ENCODE measurements around the gene DPAGT1. TPM values are rescaled to one million over a fixed set of nuclear protein-coding genes. Genes with fewer than 3 reads are reported as not detected.

The DPAGT1 gene
- total RNA-seq, 1 donor from 2014 or later: 33.1 TPM

GRCh38 chr11:119047205-119047604, 54.4 kb downstream of the DPAGT1 start:
- H3K27ac Mint-ChIP-seq: no peak overlapping the region
- H3K36me3 Mint-ChIP-seq (ENCODE audit: low read depth): peaks cover 76% of the 10 kb centered on the region
- ChIA-PET POLR2A (interaction anchor here (0.9 to 1.0 kb wide), 2 partner anchors 20 to 62 kb away, joined by 3 read pairs; partner anchors contain the start of gene VPS11), CTCF (no interaction called here)
- intact Hi-C loops (cut with micrococcal nuclease): no loop called here
- H3K4me3 Mint-ChIP-seq: no peak overlapping the region
- no peak for DNase-seq
- no peak for ATAC-seq (ENCODE audit: low read depth)
- peaks cover 14% of the 10 kb centered on the region for H3K4me1 Mint-ChIP-seq
- TF ChIP-seq CTCF (IDR thresholded peaks at IDR 0.05): no peak
- no peaks in the 10 kb centered on the region for H3K9me3 Mint-ChIP-seq
- no peaks in the 10 kb centered on the region for H3K27me3 Mint-ChIP-seq

Other genes starting within 250 kb of the DPAGT1 start
- gene CXCR5, start 218.0 kb downstream of the DPAGT1 start, total RNA-seq: 198 and 199 TPM in 2 replicates
- gene BCL9L, start 175.9 kb downstream of the DPAGT1 start, total RNA-seq: 20.4 and 21.9 TPM in 2 replicates
- gene UPK2, start 145.6 kb downstream of the DPAGT1 start, total RNA-seq: 0.27 TPM in 1 of 2 replicates, not detected in the other
- gene FOXR1, start 130.1 kb downstream of the DPAGT1 start, total RNA-seq: not detected in 2 replicates
- gene CENATAC, start 103.7 kb downstream of the DPAGT1 start, total RNA-seq: 66.4 and 85.7 TPM in 2 replicates
- gene RPS25, start 83.5 kb downstream of the DPAGT1 start, total RNA-seq: 2,191 and 2,534 TPM in 2 replicates
- 56.8 and 60.1 TPM in 2 replicates for gene TRAPPC4, start 83.1 kb downstream of the DPAGT1 start, total RNA-seq
- 12.0 and 12.1 TPM in 2 replicates for gene SLC37A4, start 71.0 kb downstream of the DPAGT1 start, total RNA-seq
- 120 and 122 TPM in 2 replicates for gene HYOU1, start 44.6 kb downstream of the DPAGT1 start, total RNA-seq
- 49.6 and 53.6 TPM in 2 replicates for gene VPS11, start 34.0 kb downstream of the DPAGT1 start, total RNA-seq
- 17.5 and 26.9 TPM in 2 replicates for gene HMBS, start 17.0 kb downstream of the DPAGT1 start, total RNA-seq
- gene C2CD2L, start 5.5 kb upstream of the DPAGT1 start, total RNA-seq: 6.5 and 6.7 TPM in 2 replicates
- gene HINFP, start 19.7 kb upstream of the DPAGT1 start, total RNA-seq: 47.8 and 62.6 TPM in 2 replicates
- gene ABCG4, start 47.2 kb upstream of the DPAGT1 start, total RNA-seq: not detected in 2 replicates
- 9.8 TPM in 2 replicates for gene NLRX1, start 66.9 kb upstream of the DPAGT1 start, total RNA-seq
- gene NHERF4, start 83.6 kb upstream of the DPAGT1 start, total RNA-seq: 0.13 and 0.27 TPM in 2 replicates
- 26.2 and 27.8 TPM in 2 replicates for gene CBL, start 104.5 kb upstream of the DPAGT1 start, total RNA-seq
- 0.15 and 0.20 TPM in 2 replicates for gene MCAM, start 215.3 kb upstream of the DPAGT1 start, total RNA-seq
- gene RNF26, start 232.7 kb upstream of the DPAGT1 start, total RNA-seq: 20.1 and 21.2 TPM in 2 replicates
- not detected in 2 replicates for gene C1QTNF5, start 239.0 kb upstream of the DPAGT1 start, total RNA-seq
- not detected in 2 replicates for gene MFRP, start 244.9 kb upstream of the DPAGT1 start, total RNA-seq

Measured in activated B cell treated with CpG ODN at 0.5 μM for 24 hours (primary cell).